GM13976 (cell line): ENCODE data around the gene BOLA2B.

ENCODE experiments used
- DNase-seq: peaks from one replicate; pipeline ENCODE4 v3.0.0; 2012; ENCODE audit warnings: low spot score
- CTCF ChIP-seq: IDR thresholded peaks from 2 replicates; pipeline ENCODE4 v1.5.1; 2012; ENCODE audit warnings: borderline replicate concordance, mild to moderate bottlenecking; ENCODE audit not compliant: insufficient read depth; ENCODE audit errors: extremely low read depth, missing control alignments, control extremely low read depth
- in situ Hi-C: fragments of 300-500 bp; cut with MboI; formaldehyde crosslinking; loops from one replicate; pipeline ENCODE4 v1.12.0; 2022; ENCODE audit warnings: low sequenced_read_pairs, mixed read lengths, inconsistent platforms; ENCODE audit not compliant: unreplicated experiment

BOLA2B gene

GRCh38 chr16:30144017-30144416, 49.4 kb downstream of the BOLA2B start:
- in situ Hi-C loops = no loop called here
- no peak for TF ChIP-seq CTCF
- no peak for DNase-seq

- in situ Hi-C loops = no loop called here
- no peak for DNase-seq
- no peak for TF ChIP-seq CTCF
These were observed 50.1 kb downstream of the BOLA2B start for GRCh38 chr16:30143347-30143702.
